Osteocyte (in vitro differentiated cells): ENCODE results near the gene CPEB4. TPM values are rescaled to one million over a fixed set of nuclear protein-coding genes. Genes with fewer than 3 reads are reported as not detected.

ENCODE experiments used
- DNase-seq: peaks from one replicate; pipeline ENCODE4 v3.0.0; 2021; ENCODE audit warnings: mixed read lengths; ENCODE audit not compliant: unreplicated experiment; ENCODE audit errors: extremely low spot score
- H3K27ac Mint-ChIP-seq: one replicate; pipeline ENCODE4 v1.8.0; 2021; ENCODE audit warnings: mild to moderate bottlenecking, mixed read lengths; ENCODE audit not compliant: unreplicated experiment
- H3K27me3 Mint-ChIP-seq: one replicate; pipeline ENCODE4 v1.8.0; 2021; ENCODE audit warnings: mixed read lengths; ENCODE audit not compliant: unreplicated experiment
- H3K36me3 Mint-ChIP-seq: one replicate; pipeline ENCODE4 v1.8.0; 2021; ENCODE audit warnings: mixed read lengths; ENCODE audit not compliant: unreplicated experiment
- H3K4me1 Mint-ChIP-seq: one replicate; pipeline ENCODE4 v1.8.0; 2021; ENCODE audit warnings: mixed read lengths; ENCODE audit not compliant: unreplicated experiment
- H3K4me3 Mint-ChIP-seq: one replicate; pipeline ENCODE4 v1.8.0; 2021; ENCODE audit warnings: mild to moderate bottlenecking, moderate library complexity, mixed read lengths; ENCODE audit not compliant: unreplicated experiment
- H3K9me3 Mint-ChIP-seq: one replicate; pipeline ENCODE4 v1.8.0; 2021; ENCODE audit warnings: mixed read lengths; ENCODE audit not compliant: unreplicated experiment
- total RNA-seq: library from RNA; stranded (reverse); gene quantifications from 2 replicates; pipeline ENCODE4 v1.2.1, GENCODE V29; 2021
- TF ChIP-seq, protein P1 (sequence below): fragments of 200-600 bp; sonication (generic); IDR thresholded peaks from 2 replicates; pipeline ENCODE4 v1.5.0; 2021; ENCODE audit warnings: antibody characterized with exemption, mild to moderate bottlenecking, moderate library complexity

The CPEB4 gene
- total RNA-seq, 1 donor from 2014 or later = 37.6 TPM

DNA sequence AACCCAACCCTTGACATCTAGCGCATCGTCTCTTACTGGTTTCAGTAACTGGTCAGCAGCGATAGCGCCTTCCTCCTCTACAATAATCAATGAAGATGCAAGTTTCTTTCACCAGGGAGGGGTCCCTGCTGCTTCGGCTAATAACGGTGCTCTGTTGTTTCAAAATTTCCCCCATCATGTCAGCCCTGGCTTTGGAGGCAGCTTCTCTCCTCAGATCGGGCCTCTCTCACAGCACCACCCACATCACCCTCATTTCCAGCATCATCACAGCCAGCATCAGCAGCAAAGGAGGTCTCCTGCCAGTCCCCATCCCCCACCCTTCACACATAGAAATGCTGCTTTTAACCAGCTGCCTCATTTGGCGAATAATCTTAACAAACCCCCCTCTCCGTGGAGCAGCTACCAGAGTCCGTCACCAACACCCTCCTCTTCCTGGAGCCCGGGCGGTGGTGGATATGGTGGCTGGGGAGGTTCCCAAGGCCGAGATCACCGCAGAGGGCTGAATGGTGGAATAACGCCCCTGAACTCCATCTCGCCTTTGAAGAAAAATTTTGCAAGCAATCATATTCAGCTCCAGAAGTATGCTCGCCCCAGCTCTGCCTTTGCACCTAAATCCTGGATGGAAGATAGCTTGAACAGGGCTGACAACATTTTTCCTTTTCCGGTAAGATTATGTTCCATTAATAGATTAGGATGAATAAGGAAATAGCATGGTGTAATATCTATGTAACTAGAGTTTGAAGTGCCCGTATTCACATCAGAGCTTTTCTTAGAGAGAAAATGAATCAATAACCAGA, 2.2 kb downstream of the CPEB4 start:
- TF ChIP-seq, protein P1, sequence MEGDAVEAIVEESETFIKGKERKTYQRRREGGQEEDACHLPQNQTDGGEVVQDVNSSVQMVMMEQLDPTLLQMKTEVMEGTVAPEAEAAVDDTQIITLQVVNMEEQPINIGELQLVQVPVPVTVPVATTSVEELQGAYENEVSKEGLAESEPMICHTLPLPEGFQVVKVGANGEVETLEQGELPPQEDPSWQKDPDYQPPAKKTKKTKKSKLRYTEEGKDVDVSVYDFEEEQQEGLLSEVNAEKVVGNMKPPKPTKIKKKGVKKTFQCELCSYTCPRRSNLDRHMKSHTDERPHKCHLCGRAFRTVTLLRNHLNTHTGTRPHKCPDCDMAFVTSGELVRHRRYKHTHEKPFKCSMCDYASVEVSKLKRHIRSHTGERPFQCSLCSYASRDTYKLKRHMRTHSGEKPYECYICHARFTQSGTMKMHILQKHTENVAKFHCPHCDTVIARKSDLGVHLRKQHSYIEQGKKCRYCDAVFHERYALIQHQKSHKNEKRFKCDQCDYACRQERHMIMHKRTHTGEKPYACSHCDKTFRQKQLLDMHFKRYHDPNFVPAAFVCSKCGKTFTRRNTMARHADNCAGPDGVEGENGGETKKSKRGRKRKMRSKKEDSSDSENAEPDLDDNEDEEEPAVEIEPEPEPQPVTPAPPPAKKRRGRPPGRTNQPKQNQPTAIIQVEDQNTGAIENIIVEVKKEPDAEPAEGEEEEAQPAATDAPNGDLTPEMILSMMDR = no peak
- peak overlapping the region; percentile 95 for H3K4me3 Mint-ChIP-seq
- H3K27ac Mint-ChIP-seq = peak overlapping the region; percentile 58
- H3K27me3 Mint-ChIP-seq = no peaks in the 10 kb centered on the region
- no peak for DNase-seq
- H3K36me3 Mint-ChIP-seq = peaks cover 7% of the 10 kb centered on the region
- H3K4me1 Mint-ChIP-seq = peaks cover 64% of the 10 kb centered on the region
- no peaks in the 10 kb centered on the region for H3K9me3 Mint-ChIP-seq

DNA sequence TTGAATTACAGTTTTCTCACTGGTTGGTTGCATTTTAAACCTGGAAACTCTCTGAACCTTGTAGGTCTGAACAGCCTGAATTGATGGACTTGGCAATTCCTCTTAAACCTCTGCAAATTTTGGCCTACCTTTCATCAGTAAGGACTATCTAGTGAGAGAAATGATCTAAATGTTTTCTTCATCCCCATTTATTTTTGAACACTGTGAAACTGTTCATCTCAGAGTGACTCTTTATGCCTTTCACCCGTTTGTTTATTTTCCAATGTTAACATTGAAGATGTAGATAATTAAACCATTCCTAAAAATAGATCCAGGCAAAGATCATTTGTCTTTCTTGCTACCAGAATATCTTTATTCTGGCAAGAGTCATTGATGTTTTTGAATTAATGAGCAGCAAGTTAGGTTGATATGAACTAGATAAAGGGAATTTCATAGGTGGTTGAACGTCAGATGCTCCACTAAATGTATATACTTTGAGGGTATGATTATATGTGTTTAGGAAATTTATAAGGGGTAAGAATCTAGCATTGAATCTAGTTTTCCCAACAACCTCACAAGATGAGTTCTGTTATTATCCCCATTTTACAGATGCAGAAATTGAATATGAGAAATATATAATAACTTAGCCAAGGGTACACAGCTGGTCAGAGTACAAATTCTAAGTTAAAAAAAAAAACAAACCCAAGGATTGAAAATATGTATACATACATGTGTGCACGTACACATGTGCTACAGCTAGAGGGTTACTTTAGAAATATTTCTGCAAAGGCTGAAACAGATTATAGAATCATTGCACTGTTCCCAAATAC, 3.4 kb downstream of the CPEB4 start:
- Mint-ChIP-seq H3K9me3 (no peaks in the 10 kb centered on the region), H3K27ac (no peak overlapping the region), H3K4me3 (peak overlapping the region; percentile 75), H3K36me3 (peaks cover 9% of the 10 kb centered on the region), H3K4me1 (peaks cover 71% of the 10 kb centered on the region), H3K27me3 (no peaks in the 10 kb centered on the region)
- TF ChIP-seq, protein P1 = no peak
- no peak for DNase-seq

DNA sequence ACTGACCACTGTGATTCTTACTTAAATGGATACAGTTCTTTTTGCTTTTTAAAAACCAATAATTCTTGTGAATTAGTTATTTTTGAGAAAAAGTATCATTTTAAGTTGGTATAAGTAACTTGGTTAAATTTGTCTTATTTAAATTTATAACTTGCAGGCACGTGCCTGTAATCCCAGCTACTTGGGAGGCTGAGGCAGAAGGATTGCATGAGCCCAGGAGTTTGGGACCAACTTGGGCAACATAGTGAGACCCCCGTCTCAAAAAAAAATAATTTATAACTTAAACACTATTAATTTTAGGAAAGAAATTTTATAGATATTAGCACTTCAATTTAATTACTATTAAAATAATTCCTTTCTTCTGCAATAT, 5.0 kb downstream of the CPEB4 start:
- Mint-ChIP-seq H3K4me3 (peak overlapping the region; percentile 75), H3K36me3 (peaks cover 9% of the 10 kb centered on the region), H3K4me1 (peaks cover 63% of the 10 kb centered on the region), H3K9me3 (no peaks in the 10 kb centered on the region), H3K27ac (no peak overlapping the region), H3K27me3 (no peaks in the 10 kb centered on the region)
- no peak for DNase-seq
- TF ChIP-seq, protein P1 = no peak

DNA sequence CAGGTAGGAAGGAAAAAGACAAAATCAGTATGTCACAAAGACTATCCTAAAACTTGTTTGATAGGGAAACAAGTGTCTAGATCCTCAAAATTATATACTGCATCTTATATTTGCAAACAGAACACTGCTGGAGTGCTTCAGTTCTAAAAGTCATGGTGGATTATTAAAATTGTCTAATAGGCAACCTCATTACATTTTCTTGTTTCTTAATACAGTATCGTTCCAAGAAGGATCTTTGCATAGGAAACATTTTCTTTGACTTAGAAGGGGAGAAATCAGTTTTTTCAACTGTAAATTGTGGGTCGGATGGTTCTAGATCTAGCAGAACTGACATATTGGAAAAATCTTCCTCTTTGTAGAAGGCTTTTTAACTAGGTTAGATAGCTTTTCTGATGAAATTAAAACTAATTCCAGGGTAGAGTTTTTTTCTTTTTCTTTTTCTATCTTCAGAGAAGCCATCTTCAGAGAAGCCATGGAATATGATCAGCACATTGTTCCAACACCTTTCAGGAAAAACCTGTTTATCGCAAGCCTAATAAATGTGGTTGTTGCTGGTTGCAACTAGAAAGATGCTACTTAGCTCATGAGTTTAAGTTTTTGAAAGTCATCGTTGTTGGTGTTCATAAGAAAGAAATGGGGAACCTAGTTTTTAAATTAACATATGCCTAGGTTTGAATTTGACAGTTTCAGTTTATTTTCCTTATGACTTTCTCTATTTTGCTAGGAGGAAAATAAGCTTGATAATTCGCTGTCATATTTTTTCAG, 7.4 kb downstream of the CPEB4 start:
- Mint-ChIP-seq H3K4me3 (no peak overlapping the region), H3K27ac (no peak overlapping the region), H3K9me3 (no peaks in the 10 kb centered on the region), H3K4me1 (peaks cover 49% of the 10 kb centered on the region), H3K36me3 (peaks cover 8% of the 10 kb centered on the region), H3K27me3 (no peaks in the 10 kb centered on the region)
- no peak for DNase-seq
- TF ChIP-seq, protein P1 = no peak
